AG10803 (cell line): ENCODE data around the gene ESRP2.

ENCODE experiments used
- DNase-seq: peaks from one replicate; pipeline ENCODE4 v3.0.0; 2010; ENCODE audit warnings: low read depth
- H3K4me3 ChIP-seq: 2 replicates; pipeline ENCODE4 v1.5.1; 2011; ENCODE audit warnings: mild to moderate bottlenecking, low read length, control low read depth
- TF ChIP-seq, protein P1 (sequence below): conservative IDR thresholded peaks from 2 replicates; pipeline ENCODE4 v1.5.1; 2011; ENCODE audit warnings: mild to moderate bottlenecking, low read length, control low read depth, inconsistent platforms

Gene ESRP2

GRCh38 chr16:68279726-68280558 lies 44.0 kb upstream of the ESRP2 start:
- TF ChIP-seq, protein P1, sequence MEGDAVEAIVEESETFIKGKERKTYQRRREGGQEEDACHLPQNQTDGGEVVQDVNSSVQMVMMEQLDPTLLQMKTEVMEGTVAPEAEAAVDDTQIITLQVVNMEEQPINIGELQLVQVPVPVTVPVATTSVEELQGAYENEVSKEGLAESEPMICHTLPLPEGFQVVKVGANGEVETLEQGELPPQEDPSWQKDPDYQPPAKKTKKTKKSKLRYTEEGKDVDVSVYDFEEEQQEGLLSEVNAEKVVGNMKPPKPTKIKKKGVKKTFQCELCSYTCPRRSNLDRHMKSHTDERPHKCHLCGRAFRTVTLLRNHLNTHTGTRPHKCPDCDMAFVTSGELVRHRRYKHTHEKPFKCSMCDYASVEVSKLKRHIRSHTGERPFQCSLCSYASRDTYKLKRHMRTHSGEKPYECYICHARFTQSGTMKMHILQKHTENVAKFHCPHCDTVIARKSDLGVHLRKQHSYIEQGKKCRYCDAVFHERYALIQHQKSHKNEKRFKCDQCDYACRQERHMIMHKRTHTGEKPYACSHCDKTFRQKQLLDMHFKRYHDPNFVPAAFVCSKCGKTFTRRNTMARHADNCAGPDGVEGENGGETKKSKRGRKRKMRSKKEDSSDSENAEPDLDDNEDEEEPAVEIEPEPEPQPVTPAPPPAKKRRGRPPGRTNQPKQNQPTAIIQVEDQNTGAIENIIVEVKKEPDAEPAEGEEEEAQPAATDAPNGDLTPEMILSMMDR, result no peak
- no peak for DNase-seq
- H3K4me3 ChIP-seq, result no peak overlapping the region

DNA sequence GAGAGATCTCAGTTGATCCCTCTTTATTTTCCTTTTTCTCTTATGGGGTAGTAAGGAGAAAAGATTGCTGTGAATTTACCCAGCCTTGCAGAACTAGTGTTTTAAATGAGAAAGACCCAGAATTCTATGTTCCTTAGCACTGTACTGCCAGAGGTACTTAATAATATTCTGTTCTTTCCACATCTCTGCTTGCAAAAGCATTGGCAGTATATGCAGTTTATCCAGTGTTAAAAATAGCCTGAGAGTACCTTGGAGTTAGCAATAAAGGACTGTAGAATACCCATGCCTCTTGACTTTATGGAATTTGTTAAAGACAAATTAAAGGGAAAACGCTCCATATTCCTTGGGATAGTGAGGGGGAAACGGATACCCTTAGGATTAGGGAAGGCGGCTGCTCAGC lies 40.3 kb upstream of the ESRP2 start:
- no peak for DNase-seq
- no peak overlapping the region for H3K4me3 ChIP-seq
- TF ChIP-seq, protein P1, result no peak

GRCh38 chr16:68275611-68276191 lies 39.8 kb upstream of the ESRP2 start:
- no peak for DNase-seq
- no peak overlapping the region for H3K4me3 ChIP-seq
- TF ChIP-seq, protein P1, result no peak

DNA sequence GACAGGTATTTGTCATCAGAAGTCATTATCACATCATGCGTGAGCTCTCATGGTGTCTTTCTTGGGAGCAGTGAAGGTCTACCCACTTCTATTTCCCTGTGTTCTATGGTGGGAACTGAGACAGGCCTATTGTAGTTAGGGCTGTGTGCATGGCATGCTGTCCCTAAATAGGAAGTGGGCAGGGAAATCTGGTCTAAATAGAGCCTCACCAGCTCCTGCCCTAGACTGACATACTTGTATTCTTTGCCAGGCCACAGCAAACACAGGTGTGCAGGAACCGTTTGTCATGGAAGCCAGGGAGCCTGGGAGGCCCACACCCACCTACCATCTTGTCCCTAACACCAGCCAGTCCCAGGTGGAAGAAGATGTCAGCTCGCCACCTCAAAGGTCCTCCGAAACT lies 38.5 kb upstream of the ESRP2 start:
- TF ChIP-seq, protein P1, result no peak
- DNase-seq, result no peak
- H3K4me3 ChIP-seq, result no peak overlapping the region

DNA sequence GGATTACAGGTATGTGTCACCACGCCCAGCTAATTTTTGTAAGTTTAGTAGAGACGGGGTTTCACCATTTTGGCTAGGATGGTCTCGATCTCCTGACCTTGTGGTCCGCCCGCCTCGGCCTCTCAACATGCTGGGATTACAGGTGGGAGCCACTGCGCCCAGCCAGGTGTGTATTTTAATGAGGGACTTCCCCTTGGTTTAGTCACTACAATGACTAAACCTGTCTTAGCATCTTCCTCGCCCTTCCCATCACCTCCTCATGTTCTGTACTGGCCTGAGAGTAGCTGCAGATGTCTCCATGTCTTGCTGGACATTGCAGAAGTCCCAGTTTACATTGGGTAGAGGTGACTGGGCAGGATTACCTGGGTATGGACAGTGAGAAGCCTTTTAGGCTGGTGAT lies 38.0 kb upstream of the ESRP2 start:
- TF ChIP-seq, protein P1, result no peak
- H3K4me3 ChIP-seq, result no peak overlapping the region
- no peak for DNase-seq

GRCh38 chr16:68273459-68273858 lies 37.5 kb upstream of the ESRP2 start:
- DNase-seq, result no peak
- no peak overlapping the region for H3K4me3 ChIP-seq

More at GRCh38 chr16:68273459-68273858, 37.5 kb upstream of the ESRP2 start:
- TF ChIP-seq, protein P1, result no peak
